ENCODE data around the gene MED19.
A peak's percentile ranks its signal among the peaks of the same experiment; 100 is the strongest.
"Not testable (repeated sequence)": the region's sequence is repeated elsewhere in the genome, so short reads cannot be mapped to it uniquely, and the experiment has no call there.

MED19 gene

DNA sequence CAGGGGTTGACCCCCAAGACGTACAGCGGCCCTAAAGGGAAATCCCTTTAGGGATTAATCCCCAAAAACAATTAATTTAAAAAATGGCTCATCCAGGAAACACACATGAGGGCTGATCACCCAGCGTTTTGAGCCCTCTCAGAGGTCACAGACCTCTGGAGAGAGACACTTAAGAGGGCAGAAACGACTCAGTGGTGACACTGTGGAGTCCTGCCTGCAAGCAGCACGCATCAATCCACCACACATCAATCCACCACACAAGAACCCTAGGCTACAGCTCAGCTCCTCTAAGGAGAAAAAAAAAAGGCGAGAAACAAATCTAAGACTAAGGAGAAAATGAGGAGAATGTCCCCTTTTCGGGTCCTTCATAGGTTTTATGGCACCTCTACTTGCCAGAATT is 16.8 kb upstream of the MED19 start:
- no peak for TF ChIP-seq POLR2A (IDR thresholded peaks at IDR 0.05; ENCODE audit: low read depth, low read length)
- no peak for DNase-seq (ENCODE audit: insufficient read length, low spot score)
- FAIRE-seq, result no peak

DNA sequence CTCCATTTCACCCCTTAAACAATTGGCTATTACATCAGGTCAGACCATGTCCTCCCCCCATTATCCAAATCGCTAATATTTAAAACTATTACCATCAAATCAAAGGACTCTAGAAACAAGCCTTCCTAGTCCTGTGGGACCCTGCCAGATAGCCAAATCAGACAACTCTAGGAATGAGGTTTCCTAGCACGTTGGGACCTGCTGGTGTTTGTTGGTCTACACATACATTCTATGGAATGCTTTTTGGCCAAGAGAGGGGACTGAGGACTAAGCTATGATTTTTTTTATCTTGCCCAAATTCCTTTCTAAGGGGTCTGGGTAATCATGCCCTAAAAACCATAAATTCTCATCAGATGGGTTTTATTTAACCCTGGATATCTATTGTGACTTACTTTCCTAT is 15.2 kb upstream of the MED19 start:
- FAIRE-seq (no peak), DNase-seq (ENCODE audit: insufficient read length, low spot score) (no peak)
- TF ChIP-seq POLR2A (IDR thresholded peaks at IDR 0.05; ENCODE audit: low read depth, low read length), result no peak

DNA sequence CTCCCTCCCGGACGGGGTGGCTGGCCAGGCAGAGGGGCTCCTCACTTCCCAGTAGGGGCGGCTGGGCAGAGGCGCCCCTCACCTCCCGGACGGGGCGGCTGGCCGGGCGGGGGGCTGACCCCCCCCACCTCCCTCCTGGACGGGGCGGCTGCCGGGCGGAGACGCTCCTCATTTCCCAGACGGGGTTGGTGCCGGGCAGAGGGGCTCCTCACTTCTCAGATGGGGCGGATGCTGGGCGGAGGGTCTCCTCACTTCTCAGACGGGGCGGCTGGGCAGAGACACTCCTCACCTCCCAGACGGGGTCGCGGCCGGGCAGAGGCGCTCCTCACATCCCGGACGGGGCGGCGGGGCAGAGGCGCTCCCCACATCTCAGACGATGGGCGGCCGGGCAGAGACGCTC is 4.7 kb upstream of the MED19 start:
- FAIRE-seq; DNase-seq (ENCODE audit: insufficient read length, low spot score): not testable (repeated sequence)

DNA sequence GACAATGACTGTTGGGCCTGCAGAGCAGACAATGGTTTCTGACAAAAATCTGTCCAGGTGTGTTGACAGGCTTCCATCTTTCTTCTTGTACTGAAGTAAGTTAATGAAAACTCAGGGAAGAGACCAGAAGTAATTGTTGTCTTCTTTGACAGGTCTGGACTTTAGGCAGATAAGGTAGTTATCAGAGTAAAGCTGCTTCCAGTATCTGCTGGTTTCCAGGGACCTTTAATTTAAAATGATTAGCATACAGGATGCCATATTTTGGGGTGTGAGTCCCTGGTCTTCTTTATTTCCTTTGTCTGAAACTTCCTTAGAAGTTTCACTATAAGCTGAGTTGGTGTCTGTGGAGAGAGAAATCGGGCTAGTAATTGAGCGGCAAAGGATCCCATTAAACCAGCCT is 1.8 kb upstream of the MED19 start:
- TF ChIP-seq POLR2A (IDR thresholded peaks at IDR 0.05; ENCODE audit: low read depth, low read length), result no peak
- DNase-seq (ENCODE audit: insufficient read length, low spot score), result no peak
- no peak for FAIRE-seq

DNA sequence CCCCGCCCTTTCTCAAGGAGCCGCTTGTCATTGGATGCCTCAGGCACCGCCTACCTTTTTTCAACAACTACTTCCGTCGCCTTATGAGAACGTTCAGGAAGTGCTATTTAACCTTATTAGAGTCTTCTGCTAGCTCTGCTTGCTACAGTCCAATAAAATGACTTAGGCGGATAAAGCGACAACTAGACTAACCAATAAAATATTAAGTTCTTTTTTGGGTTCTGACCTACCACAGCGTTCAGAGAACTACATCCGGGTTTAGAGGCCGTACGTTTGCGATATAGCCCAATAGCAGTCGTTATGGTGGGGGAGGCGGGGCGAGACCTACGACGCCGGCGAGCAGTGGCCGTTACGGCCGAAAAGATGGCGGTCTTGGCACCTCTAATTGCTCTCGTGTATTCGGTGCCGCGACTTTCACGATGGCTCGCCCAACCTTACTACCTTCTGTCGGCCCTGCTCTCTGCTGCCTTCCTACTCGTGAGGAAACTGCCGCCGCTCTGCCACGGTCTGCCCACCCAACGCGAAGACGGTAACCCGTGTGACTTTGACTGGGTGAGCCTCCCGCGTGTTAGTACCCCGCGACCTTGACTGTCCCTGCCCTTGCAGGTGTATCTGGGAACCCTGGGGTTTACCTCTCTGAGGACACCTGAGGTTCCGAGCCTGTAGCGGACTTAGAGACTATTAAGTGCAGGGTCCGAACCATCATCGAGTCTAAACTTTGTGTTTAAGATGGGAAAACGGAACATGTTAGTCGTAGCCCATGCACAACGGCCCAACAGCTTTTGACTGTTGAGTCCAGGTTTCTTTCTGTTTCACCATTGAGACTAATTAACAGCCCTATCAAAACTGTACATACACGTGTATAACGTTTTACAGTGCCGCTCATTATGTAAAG is 488 bp upstream of the MED19 start, which contains the start of gene TMX2:
Gene TMX2 (plus strand): TSS at position 338 of the 895 bp plus-strand sequence. CDS start 26 bp downstream, at position 364.
- DNase-seq (ENCODE audit: insufficient read length, low spot score) (peak; percentile 73), FAIRE-seq (no peak)
- peak; percentile 66; the same call in 1 of the 2 replicates for TF ChIP-seq POLR2A (IDR thresholded peaks at IDR 0.05; ENCODE audit: low read depth, low read length)

DNA sequence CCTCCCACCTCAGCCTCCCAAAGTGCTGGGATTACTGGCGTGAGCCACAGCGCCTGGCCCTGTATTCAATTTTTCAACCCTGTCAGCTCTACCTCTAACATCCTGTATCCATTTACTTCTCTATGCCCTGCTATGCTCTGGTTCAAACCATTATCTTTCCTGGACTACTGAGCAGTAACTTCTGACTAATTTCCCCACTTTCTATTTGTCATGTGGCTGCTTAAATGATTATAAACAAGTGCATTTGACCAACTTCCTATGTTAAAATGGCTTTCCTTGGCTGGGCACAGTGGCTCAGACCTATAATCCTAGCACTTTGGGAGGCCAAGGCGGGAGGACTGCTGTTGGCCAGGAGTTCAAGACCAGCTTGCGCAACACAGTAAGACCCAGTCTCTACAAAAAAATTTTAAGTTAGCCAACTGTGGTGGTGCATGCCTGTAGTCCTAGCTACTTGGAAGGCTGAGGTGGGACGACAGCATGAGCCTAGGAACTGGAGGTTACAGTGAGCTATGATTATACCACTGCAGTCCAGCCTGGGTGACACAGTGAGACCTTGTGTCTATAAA is 2.1 kb downstream of the MED19 start:
- DNase-seq (ENCODE audit: insufficient read length, low spot score) (no peak), FAIRE-seq (no peak)
- no peak for TF ChIP-seq POLR2A (IDR thresholded peaks at IDR 0.05; ENCODE audit: low read depth, low read length)

DNA sequence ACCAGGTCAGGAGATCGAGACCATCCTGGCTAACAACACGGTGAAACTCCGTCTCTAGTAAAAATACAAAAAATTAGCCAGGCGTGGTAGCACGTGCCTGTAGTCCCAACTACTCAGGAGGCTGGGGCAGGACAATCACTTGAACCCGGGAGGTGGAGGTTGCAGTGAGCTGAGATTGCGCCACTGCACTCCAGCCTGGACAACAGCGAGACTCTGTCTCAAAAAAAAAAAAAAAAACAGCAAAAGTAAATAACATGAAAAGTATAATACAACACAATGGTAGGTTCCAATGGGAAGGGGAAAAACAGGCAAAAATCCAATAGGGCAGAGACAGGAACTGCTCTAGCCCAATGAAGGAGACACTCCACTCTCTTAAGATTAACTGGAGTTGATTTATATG is 6.6 kb downstream of the MED19 start:
- FAIRE-seq; DNase-seq (ENCODE audit: insufficient read length, low spot score): not testable (repeated sequence)

DNA sequence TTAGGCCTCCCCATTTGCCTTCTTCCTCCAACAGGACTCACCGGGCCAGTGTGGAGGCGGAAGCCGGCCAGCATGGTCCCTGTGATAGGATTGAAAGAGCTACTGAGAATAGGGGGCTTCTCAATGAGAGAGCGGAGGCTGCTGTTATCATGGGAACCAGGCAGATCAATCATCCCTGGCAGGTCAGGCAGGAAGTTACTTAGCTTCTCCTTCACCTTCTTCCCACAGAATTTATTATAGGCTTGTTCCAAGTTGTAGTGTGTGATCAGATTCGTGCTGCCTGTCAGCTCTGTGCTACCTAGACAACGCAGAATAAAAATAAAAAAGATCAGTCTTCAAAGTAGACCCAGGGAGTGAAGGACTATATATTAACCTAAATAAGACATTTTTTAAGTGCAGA is 7.1 kb downstream of the MED19 start:
- DNase-seq (ENCODE audit: insufficient read length, low spot score) (no peak), FAIRE-seq (no peak)
- no peak for TF ChIP-seq POLR2A (IDR thresholded peaks at IDR 0.05; ENCODE audit: low read depth, low read length)

DNA sequence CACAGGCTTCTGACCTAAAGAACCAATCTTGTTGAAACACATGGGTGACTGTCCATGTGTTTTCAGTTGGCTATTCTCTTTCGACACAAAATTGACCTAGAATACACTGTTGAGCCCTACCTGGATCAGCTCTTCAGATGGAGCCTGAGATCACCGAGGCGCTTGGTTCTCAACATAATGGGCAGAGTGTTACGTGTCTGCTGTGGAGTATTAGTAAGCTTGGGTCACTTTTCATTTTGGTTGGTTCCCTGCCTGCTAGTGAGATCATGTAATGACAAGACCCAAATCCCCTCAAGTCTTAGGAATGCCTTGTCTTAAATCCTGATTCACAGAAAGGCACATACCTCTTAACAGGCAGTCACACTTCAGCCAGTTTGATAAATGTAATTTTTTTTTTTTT is 8.7 kb downstream of the MED19 start:
- DNase-seq (ENCODE audit: insufficient read length, low spot score) (no peak), FAIRE-seq (no peak)
- no peak for TF ChIP-seq POLR2A (IDR thresholded peaks at IDR 0.05; ENCODE audit: low read depth, low read length)

DNA sequence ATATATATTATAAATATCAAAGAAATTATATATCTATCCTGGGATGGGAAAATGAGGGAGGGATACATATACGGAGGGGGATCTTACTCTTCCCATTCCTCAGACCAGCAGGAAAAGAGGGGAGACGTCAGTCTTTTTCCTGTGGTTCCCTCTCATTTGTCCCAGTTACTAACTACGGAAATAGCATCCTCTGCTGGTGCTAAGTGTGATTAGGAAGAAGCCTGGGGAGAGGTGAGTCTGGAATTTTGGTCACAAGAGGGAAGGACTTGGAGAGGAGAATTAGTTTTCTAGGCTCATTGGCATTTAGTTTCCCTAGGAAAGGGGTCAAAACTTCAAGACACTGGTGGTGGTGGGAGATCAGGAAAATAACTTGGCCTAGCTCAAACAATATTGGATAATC is 11.6 kb downstream of the MED19 start:
- FAIRE-seq, result no peak
- no peak for DNase-seq (ENCODE audit: insufficient read length, low spot score)
- no peak for TF ChIP-seq POLR2A (IDR thresholded peaks at IDR 0.05; ENCODE audit: low read depth, low read length)

DNA sequence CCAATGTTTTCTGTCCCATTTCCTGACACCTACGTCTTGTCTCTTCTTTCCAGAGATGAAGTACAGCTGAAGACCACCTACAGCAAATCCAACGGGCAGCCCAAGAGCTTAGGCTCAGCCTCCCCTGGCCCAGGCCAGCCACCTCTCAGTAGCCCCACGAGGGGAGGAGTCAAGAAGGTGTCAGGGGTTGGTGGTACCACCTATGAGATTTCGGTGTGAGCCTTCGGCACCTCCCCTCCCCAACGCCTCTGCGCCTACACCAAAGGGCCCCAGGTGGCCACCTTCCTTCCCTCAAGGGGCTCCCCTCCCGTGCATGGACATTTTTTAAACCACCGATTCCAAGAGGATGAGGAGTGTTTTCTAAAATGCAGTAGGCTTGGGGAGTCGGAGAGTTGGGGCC is 12.2 kb downstream of the MED19 start:
- FAIRE-seq (no peak), DNase-seq (ENCODE audit: insufficient read length, low spot score) (no peak)
- TF ChIP-seq POLR2A (IDR thresholded peaks at IDR 0.05; ENCODE audit: low read depth, low read length), result no peak

DNA sequence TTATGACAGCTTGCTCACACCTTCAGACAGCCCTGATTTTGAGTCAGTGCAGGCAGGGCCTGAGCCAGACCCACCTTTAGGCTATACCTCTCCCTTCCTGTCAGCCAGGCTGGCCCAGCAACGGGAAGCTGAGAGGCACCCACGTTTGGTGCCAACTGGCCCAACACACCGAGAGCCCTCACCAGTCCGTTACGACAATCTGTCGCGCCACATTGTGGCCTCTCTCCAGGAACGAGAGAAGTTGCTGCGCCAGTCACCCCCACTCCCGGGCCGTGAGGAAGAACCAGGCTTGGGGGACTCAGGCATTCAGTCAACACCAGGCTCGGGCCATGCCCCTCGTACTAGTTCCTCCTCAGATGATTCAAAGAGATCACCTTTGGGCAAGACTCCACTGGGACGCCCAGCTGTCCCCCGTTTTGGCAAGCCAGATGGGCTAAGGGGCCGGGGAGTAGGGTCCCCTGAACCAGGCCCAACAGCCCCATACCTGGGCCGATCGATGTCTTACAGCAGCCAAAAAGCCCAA is 13.1 kb downstream of the MED19 start:
- TF ChIP-seq POLR2A (IDR thresholded peaks at IDR 0.05; ENCODE audit: low read depth, low read length), result no peak
- DNase-seq (ENCODE audit: insufficient read length, low spot score), result no peak
- FAIRE-seq, result no peak

DNA sequence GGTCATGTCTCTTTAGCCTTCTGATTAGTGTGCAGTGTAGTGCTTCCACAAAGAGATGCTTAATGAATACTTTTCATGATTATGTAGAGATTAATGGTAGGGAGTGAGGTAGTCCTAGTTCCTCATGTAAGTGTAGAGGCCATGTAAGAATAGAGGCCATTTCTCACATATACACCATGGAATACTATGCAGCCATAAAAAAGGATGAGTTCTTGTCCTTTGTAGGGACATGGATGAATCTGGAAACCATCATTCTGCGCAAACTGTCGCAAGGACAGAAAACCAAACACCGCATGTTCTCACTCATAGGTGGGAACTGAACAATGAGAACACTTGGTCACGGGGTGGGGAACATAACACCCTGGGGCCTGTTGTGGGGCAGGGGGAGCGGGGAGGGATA is 21.5 kb downstream of the MED19 start:
- not testable (repeated sequence) for DNase-seq (ENCODE audit: insufficient read length, low spot score); FAIRE-seq

DNA sequence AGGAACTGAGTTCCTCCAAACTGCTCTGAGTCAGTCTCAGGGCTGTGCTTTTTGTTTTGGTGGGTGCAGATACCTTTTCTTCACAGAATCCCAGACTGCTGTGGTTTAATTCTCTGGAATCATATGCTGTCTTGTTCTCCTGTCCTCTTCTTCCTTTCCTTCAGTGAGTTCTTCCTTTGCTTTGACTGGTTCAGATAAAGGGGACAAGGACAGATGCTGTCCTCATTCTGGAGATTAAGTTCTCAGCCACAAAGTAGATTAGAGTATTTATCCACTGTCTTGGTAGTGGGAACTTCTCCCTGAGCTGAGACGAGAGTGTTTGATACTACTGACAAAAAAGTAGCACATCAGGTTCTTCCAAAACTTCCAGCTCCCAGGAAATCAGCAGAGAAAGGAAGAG is 30.8 kb downstream of the MED19 start:
- FAIRE-seq, result no peak
- TF ChIP-seq POLR2A (IDR thresholded peaks at IDR 0.05; ENCODE audit: low read depth, low read length), result no peak
- DNase-seq (ENCODE audit: insufficient read length, low spot score), result no peak

DNA sequence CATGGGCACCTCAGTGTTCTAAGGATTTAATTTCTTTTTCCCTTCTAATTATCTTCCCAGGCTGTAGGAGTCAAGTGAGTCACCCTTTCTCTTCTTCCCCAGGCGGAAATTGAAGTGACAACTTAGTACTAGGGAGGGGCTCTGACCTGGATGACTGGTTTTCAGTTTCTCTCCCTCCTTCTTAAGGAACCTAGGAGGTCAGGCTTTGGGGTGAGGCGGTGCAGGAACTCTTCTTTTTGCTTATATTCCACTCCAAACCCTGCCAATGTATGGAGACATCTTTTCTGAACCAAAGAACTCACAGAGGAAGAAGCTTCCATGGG is 31.5 kb downstream of the MED19 start:
- TF ChIP-seq POLR2A (IDR thresholded peaks at IDR 0.05; ENCODE audit: low read depth, low read length), result no peak
- FAIRE-seq (no peak), DNase-seq (ENCODE audit: insufficient read length, low spot score) (no peak)
